WTC11 (cell line): Measurements from ENCODE around the gene MTA1.

Experiments
- ESRRA ChIP-seq: sonication (generic); formaldehyde crosslinking; IDR thresholded peaks from 2 replicates; pipeline ENCODE4 v1.8.1; 2022; ENCODE audit warnings: mild to moderate bottlenecking, missing genetic modification reagents, borderline replicate concordance
- HMGA2 ChIP-seq: fragments of 250-450 bp; sonication (Bioruptor Pico); IDR thresholded peaks from 2 replicates; pipeline ENCODE4 v1.4.0; 2021; ENCODE audit warnings: mild to moderate bottlenecking, moderate library complexity
- IRF2 ChIP-seq: sonication (generic); formaldehyde crosslinking; IDR thresholded peaks from 2 replicates; pipeline ENCODE4 v1.8.0; 2022; ENCODE audit warnings: low read depth, missing genetic modification reagents, borderline replicate concordance
- NR2C2 ChIP-seq: sonication (generic); formaldehyde crosslinking; IDR thresholded peaks from 2 replicates; pipeline ENCODE4 v1.8.0; 2022; ENCODE audit warnings: mild to moderate bottlenecking, missing genetic modification reagents
- NR3C1 ChIP-seq: sonication (generic); formaldehyde crosslinking; conservative IDR thresholded peaks from 2 replicates; pipeline ENCODE4 v1.8.1; 2023; ENCODE audit warnings: low read depth, mild to moderate bottlenecking, missing genetic modification reagents
- PRRX2 ChIP-seq: fragments of 250-450 bp; sonication (Bioruptor Pico); IDR thresholded peaks from 2 replicates; pipeline ENCODE4 v1.8.0; 2021; ENCODE audit warnings: mild to moderate bottlenecking
- TCF7 ChIP-seq: sonication (generic); formaldehyde crosslinking; IDR thresholded peaks from 2 replicates; pipeline ENCODE4 v1.8.0; 2022; ENCODE audit warnings: mild to moderate bottlenecking, low read depth, missing genetic modification reagents, moderate library complexity
- TF ChIP-seq, protein P1 (sequence below): fragments of 200-600 bp; IDR thresholded peaks from 2 replicates; pipeline ENCODE4 v1.8.0; 2022; ENCODE audit warnings: antibody characterized with exemption
- TF ChIP-seq, protein P2 (sequence below): sonication (generic); formaldehyde crosslinking; IDR thresholded peaks from 2 replicates; pipeline ENCODE4 v1.8.1; 2022; ENCODE audit warnings: mild to moderate bottlenecking, missing genetic modification reagents, moderate library complexity, borderline replicate concordance
- TF ChIP-seq, protein P3 (sequence below): sonication (generic); formaldehyde crosslinking; IDR thresholded peaks from 2 replicates; pipeline ENCODE4 v1.8.0; 2022; ENCODE audit warnings: missing genetic modification reagents
- TF ChIP-seq, protein P4 (sequence below): sonication (generic); formaldehyde crosslinking; IDR thresholded peaks from 2 replicates; pipeline ENCODE4 v1.8.0; 2022; ENCODE audit warnings: mild to moderate bottlenecking, missing genetic modification reagents
- TF ChIP-seq, protein P5 (sequence below): sonication (generic); formaldehyde crosslinking; IDR thresholded peaks from 2 replicates; pipeline ENCODE4 v1.8.1; 2022; ENCODE audit warnings: low read depth, missing genetic modification reagents, borderline replicate concordance
- TF ChIP-seq, protein P6 (sequence below): sonication (generic); formaldehyde crosslinking; IDR thresholded peaks from 2 replicates; pipeline ENCODE4 v1.8.1; 2023; ENCODE audit warnings: mild to moderate bottlenecking, missing genetic modification reagents, moderate library complexity
- TF ChIP-seq, protein P7 (sequence below): sonication (generic); formaldehyde crosslinking; IDR thresholded peaks from 2 replicates; pipeline ENCODE4 v1.8.0; 2022; ENCODE audit warnings: mild to moderate bottlenecking, missing genetic modification reagents

DNA sequence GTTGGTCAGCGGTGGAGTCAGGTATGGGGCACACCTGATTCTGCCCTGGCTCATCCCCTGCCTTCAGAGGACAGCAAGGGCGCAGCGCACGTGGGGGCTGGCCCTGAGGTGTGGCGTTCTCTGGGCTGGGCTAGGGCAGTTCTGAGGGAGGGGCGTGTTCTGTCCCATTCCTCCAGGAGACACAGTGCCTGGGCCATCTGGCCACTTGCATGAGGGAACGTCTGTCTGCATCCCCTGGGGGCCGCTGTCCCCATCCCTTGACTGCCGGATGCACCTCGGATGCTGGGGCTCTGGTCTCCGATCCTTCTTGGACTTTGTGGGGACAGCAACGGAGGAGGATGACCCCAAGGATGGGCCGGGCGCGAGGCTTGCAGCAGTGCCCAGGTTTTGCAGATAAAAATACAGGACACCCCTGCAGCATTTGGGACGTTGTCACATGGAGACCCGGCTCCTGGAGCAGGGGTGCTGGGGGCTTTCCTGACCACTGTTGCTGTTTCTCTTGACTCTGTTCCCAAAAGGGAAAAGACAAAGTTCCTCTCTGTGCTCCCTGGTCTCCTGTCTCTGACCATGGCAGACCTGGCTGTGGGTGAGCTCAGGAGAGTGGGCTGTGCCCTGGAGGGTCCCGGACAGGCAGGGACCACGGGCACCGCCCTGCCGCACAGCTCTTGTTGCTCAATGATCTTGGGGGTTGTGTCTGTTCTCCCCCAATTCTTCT is 6.9 kb downstream of the MTA1 start:
- TF ChIP-seq, protein P1, sequence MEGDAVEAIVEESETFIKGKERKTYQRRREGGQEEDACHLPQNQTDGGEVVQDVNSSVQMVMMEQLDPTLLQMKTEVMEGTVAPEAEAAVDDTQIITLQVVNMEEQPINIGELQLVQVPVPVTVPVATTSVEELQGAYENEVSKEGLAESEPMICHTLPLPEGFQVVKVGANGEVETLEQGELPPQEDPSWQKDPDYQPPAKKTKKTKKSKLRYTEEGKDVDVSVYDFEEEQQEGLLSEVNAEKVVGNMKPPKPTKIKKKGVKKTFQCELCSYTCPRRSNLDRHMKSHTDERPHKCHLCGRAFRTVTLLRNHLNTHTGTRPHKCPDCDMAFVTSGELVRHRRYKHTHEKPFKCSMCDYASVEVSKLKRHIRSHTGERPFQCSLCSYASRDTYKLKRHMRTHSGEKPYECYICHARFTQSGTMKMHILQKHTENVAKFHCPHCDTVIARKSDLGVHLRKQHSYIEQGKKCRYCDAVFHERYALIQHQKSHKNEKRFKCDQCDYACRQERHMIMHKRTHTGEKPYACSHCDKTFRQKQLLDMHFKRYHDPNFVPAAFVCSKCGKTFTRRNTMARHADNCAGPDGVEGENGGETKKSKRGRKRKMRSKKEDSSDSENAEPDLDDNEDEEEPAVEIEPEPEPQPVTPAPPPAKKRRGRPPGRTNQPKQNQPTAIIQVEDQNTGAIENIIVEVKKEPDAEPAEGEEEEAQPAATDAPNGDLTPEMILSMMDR = no peak
- TF ChIP-seq PRRX2 (CRISPR knock-in tag) = no peak
- TF ChIP-seq TCF7 (CRISPR knock-in tag) = no peak
- TF ChIP-seq, protein P2, sequence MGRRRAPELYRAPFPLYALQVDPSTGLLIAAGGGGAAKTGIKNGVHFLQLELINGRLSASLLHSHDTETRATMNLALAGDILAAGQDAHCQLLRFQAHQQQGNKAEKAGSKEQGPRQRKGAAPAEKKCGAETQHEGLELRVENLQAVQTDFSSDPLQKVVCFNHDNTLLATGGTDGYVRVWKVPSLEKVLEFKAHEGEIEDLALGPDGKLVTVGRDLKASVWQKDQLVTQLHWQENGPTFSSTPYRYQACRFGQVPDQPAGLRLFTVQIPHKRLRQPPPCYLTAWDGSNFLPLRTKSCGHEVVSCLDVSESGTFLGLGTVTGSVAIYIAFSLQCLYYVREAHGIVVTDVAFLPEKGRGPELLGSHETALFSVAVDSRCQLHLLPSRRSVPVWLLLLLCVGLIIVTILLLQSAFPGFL (CRISPR knock-in tag) = no peak
- no peak for TF ChIP-seq NR3C1 (CRISPR knock-in tag)
- no peak for TF ChIP-seq IRF2 (CRISPR knock-in tag)
- TF ChIP-seq, protein P3, sequence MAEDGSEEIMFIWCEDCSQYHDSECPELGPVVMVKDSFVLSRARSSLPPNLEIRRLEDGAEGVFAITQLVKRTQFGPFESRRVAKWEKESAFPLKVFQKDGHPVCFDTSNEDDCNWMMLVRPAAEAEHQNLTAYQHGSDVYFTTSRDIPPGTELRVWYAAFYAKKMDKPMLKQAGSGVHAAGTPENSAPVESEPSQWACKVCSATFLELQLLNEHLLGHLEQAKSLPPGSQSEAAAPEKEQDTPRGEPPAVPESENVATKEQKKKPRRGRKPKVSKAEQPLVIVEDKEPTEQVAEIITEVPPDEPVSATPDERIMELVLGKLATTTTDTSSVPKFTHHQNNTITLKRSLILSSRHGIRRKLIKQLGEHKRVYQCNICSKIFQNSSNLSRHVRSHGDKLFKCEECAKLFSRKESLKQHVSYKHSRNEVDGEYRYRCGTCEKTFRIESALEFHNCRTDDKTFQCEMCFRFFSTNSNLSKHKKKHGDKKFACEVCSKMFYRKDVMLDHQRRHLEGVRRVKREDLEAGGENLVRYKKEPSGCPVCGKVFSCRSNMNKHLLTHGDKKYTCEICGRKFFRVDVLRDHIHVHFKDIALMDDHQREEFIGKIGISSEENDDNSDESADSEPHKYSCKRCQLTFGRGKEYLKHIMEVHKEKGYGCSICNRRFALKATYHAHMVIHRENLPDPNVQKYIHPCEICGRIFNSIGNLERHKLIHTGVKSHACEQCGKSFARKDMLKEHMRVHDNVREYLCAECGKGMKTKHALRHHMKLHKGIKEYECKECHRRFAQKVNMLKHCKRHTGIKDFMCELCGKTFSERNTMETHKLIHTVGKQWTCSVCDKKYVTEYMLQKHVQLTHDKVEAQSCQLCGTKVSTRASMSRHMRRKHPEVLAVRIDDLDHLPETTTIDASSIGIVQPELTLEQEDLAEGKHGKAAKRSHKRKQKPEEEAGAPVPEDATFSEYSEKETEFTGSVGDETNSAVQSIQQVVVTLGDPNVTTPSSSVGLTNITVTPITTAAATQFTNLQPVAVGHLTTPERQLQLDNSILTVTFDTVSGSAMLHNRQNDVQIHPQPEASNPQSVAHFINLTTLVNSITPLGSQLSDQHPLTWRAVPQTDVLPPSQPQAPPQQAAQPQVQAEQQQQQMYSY = no peak
- TF ChIP-seq ESRRA (CRISPR knock-in tag) = no peak
- TF ChIP-seq, protein P4, sequence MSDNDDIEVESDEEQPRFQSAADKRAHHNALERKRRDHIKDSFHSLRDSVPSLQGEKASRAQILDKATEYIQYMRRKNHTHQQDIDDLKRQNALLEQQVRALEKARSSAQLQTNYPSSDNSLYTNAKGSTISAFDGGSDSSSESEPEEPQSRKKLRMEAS (CRISPR knock-in tag) = no peak
- TF ChIP-seq, protein P5, sequence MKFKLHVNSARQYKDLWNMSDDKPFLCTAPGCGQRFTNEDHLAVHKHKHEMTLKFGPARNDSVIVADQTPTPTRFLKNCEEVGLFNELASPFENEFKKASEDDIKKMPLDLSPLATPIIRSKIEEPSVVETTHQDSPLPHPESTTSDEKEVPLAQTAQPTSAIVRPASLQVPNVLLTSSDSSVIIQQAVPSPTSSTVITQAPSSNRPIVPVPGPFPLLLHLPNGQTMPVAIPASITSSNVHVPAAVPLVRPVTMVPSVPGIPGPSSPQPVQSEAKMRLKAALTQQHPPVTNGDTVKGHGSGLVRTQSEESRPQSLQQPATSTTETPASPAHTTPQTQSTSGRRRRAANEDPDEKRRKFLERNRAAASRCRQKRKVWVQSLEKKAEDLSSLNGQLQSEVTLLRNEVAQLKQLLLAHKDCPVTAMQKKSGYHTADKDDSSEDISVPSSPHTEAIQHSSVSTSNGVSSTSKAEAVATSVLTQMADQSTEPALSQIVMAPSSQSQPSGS (CRISPR knock-in tag) = no peak
- TF ChIP-seq HMGA2 (CRISPR knock-in tag) = no peak
- TF ChIP-seq NR2C2 (CRISPR knock-in tag) = no peak
- TF ChIP-seq, protein P6, sequence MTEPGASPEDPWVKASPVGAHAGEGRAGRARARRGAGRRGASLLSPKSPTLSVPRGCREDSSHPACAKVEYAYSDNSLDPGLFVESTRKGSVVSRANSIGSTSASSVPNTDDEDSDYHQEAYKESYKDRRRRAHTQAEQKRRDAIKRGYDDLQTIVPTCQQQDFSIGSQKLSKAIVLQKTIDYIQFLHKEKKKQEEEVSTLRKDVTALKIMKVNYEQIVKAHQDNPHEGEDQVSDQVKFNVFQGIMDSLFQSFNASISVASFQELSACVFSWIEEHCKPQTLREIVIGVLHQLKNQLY (CRISPR knock-in tag) = no peak
- TF ChIP-seq, protein P7, sequence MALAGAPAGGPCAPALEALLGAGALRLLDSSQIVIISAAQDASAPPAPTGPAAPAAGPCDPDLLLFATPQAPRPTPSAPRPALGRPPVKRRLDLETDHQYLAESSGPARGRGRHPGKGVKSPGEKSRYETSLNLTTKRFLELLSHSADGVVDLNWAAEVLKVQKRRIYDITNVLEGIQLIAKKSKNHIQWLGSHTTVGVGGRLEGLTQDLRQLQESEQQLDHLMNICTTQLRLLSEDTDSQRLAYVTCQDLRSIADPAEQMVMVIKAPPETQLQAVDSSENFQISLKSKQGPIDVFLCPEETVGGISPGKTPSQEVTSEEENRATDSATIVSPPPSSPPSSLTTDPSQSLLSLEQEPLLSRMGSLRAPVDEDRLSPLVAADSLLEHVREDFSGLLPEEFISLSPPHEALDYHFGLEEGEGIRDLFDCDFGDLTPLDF (CRISPR knock-in tag) = no peak
